ENCODE data around the gene PNKD.

DNA sequence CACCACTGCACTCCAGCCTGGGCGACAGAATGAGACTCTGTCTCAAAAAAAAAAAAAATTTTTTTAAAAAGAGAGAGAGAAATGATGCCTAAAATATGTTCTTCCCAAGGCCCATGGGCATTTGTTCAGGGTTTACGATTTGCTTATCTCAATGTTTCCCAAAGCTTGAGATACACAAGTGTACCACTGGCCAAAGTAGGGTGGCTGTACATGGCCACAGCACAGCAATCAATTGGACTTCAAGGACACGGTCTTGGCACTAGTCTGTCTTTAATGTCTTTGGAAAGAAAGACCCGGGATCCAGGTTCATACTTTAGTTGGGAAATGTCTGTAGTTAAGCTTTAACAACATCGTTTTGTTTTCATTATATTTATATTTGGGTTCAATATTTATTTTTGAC lies 76.9 kb downstream of the PNKD start:
- TF ChIP-seq POLR2A (IDR thresholded peaks at IDR 0.05; ENCODE audit: low read depth, low read length): no peak
- TF ChIP-seq TAF1 (IDR thresholded peaks at IDR 0.05; ENCODE audit: low read depth, low read length): no peak

Measured in GM12891 (cell line).